SK-N-SH (cell line): ENCODE data around the gene PRXL2B. TPM values are rescaled to one million over a fixed set of nuclear protein-coding genes. Genes with fewer than 3 reads are reported as not detected.

Source experiments
- CTCF ChIA-PET: fragments of 300-600, 350-600 bp; formaldehyde crosslinking; extraction: SDS; loops from one replicate; lab custom pipeline; 2021; lab: Yijun Ruan, JAX
- POLR2A ChIA-PET: fragments of 350-600 bp; sonication (Branson Sonifier 250); formaldehyde crosslinking; extraction: SDS; loops from one replicate; lab custom pipeline; 2020; ENCODE audit warnings: antibody characterized with exemption, inconsistent platforms; lab: Yijun Ruan, JAX
- DNase-seq: peaks from one replicate; pipeline ENCODE4 v3.0.0; 2012
- H2AFZ ChIP-seq: fragments of 200-600 bp; sonication (generic); 2 replicates; pipeline ENCODE4 v1.8.1; 2016; ENCODE audit warnings: antibody characterized with exemption, mild to moderate bottlenecking, low read depth
- H3F3A ChIP-seq: fragments of 200-600 bp; sonication (generic); replicated peaks from 2 replicates; pipeline ENCODE3; 2016; ENCODE audit warnings: antibody characterized with exemption, mild to moderate bottlenecking; ENCODE audit not compliant: insufficient read depth
- H3K27ac ChIP-seq, 2 experiments: fragments of 200-500 bp in 1 of 2; fragments of 200-600 bp in 1 of 2; sonication (Bioruptor generic) in 1 of 2; sonication (generic), shearing (Covaris generic) in 1 of 2; 2 replicates each; pipeline versions ENCODE4 v1.5.1 to v1.6.1; 2014 to 2016; ENCODE audit warnings: low read depth in 2 of 2, inconsistent platforms in 1 of 2, low read length in 1 of 2, mild to moderate bottlenecking in 1 of 2, mixed read lengths in 1 of 2
- H3K27me3 ChIP-seq: fragments of 200-600 bp; sonication (generic), shearing (Covaris generic); 2 replicates; pipeline ENCODE4 v1.6.1; 2016; ENCODE audit warnings: mixed run types; ENCODE audit not compliant: insufficient read depth
- H3K36me3 ChIP-seq, 2 experiments: fragments of 200-500 bp in 1 of 2; fragments of 200-600 bp in 1 of 2; sonication (Bioruptor generic) in 1 of 2; sonication (generic) in 1 of 2; replicated peaks in 1 of 2; 2 replicates each; pipeline versions ENCODE3 to v1.5.1; 2014 to 2016; ENCODE audit warnings: low read length in 1 of 2, mild to moderate bottlenecking in 1 of 2; ENCODE audit not compliant: insufficient read depth in 2 of 2, control insufficient read depth in 1 of 2
- H3K4me1 ChIP-seq, 2 experiments: fragments of 200-500 bp in 1 of 2; fragments of 200-600 bp in 1 of 2; sonication (Bioruptor generic) in 1 of 2; sonication (generic), shearing (Covaris generic) in 1 of 2; 2 replicates each; pipeline versions ENCODE4 v1.5.1 to v1.6.1; 2014 to 2016; ENCODE audit warnings: low read depth in 1 of 2, low read length in 1 of 2, mixed run types in 1 of 2; ENCODE audit not compliant: insufficient read depth in 2 of 2, control insufficient read depth in 1 of 2
- H3K4me2 ChIP-seq: fragments of 200-600 bp; sonication (generic), shearing (Covaris generic); 2 replicates; pipeline ENCODE4 v1.6.1; 2017; ENCODE audit warnings: mixed run types
- H3K4me3 ChIP-seq, 2 experiments: fragments of 200-500 bp in 1 of 2; fragments of 200-600 bp in 1 of 2; sonication (Bioruptor generic) in 1 of 2; sonication (generic), shearing (Covaris generic) in 1 of 2; 2 replicates each; pipeline versions ENCODE4 v1.5.1 to v1.8.1; 2014 to 2016; ENCODE audit warnings: low read depth in 2 of 2, inconsistent platforms in 1 of 2, low read length in 1 of 2, mild to moderate bottlenecking in 1 of 2, mixed read lengths in 1 of 2, moderate library complexity in 1 of 2
- H3K79me2 ChIP-seq: fragments of 200-600 bp; sonication (generic); 2 replicates; pipeline ENCODE4 v1.8.1; 2017; ENCODE audit warnings: mild to moderate bottlenecking; ENCODE audit not compliant: insufficient read depth
- H3K9ac ChIP-seq: fragments of 200-600 bp; sonication (generic); 2 replicates; pipeline ENCODE4 v1.6.1; 2017; ENCODE audit warnings: mixed run types
- H3K9me2 ChIP-seq: fragments of 200-600 bp; sonication (generic); 2 replicates; pipeline ENCODE4 v1.6.1; 2017; ENCODE audit warnings: mixed run types
- H3K9me3 ChIP-seq: fragments of 200-600 bp; sonication (generic); 2 replicates; pipeline ENCODE4 v1.6.1; 2017; ENCODE audit warnings: mixed run types, mild to moderate bottlenecking, moderate library complexity
- H4K20me1 ChIP-seq: fragments of 200-600 bp; sonication (generic); 2 replicates; pipeline ENCODE4 v1.6.1; 2017; ENCODE audit warnings: mild to moderate bottlenecking, mixed run types; ENCODE audit not compliant: insufficient read depth
- EZH2phosphoT487 ChIP-seq: fragments of 200-600 bp; sonication (generic); IDR thresholded peaks from 2 replicates; pipeline ENCODE4 v1.6.1; 2017; ENCODE audit warnings: low read depth, mixed run types, mild to moderate bottlenecking, antibody characterized with exemption, moderate library complexity, borderline replicate concordance
- FOXJ3 ChIP-seq: sonication (generic); formaldehyde crosslinking; IDR thresholded peaks from 2 replicates; pipeline ENCODE4 v1.5.1; 2020; ENCODE audit warnings: mild to moderate bottlenecking, missing genetic modification reagents
- FOXM1 ChIP-seq: IDR thresholded peaks from 2 replicates; pipeline ENCODE4 v1.4.0; 2012; ENCODE audit warnings: low read depth, mild to moderate bottlenecking
- GABPA ChIP-seq: IDR thresholded peaks from 2 replicates; pipeline ENCODE4 v1.4.0; 2012; ENCODE audit warnings: low read depth, mild to moderate bottlenecking
- IRF3 ChIP-seq: fragments of 150-350 bp; IDR thresholded peaks from 2 replicates; pipeline ENCODE4 v1.6.1; 2016; ENCODE audit warnings: mild to moderate bottlenecking, low read depth, low read length
- MAX ChIP-seq: IDR thresholded peaks from 2 replicates; pipeline ENCODE4 v1.4.0; 2012; ENCODE audit warnings: low read depth
- NFIC ChIP-seq: IDR thresholded peaks from 2 replicates; pipeline ENCODE4 v1.4.0; 2012; ENCODE audit warnings: borderline replicate concordance
- PBX3 ChIP-seq: IDR thresholded peaks from 2 replicates; pipeline ENCODE4; 2012
- RAD21 ChIP-seq: IDR thresholded peaks from 2 replicates; pipeline ENCODE4 v1.6.1; 2012; ENCODE audit warnings: mild to moderate bottlenecking, low read length
- REST ChIP-seq: IDR thresholded peaks from 2 replicates; pipeline ENCODE4 v1.6.1; 2012; ENCODE audit warnings: mild to moderate bottlenecking, low read depth, low read length, moderate library complexity
- RFX5 ChIP-seq: IDR thresholded peaks from 2 replicates; pipeline ENCODE4 v1.6.1; 2012; ENCODE audit warnings: mild to moderate bottlenecking, improper control_type of control experiment, low read length
- RXRA ChIP-seq: IDR thresholded peaks from 2 replicates; pipeline ENCODE4 v1.4.0; 2012; ENCODE audit warnings: low read depth, mild to moderate bottlenecking, borderline replicate concordance
- SIN3A ChIP-seq: IDR thresholded peaks from 2 replicates; pipeline ENCODE4 v1.6.1; 2012; ENCODE audit warnings: low read depth, mild to moderate bottlenecking, low read length, moderate library complexity, borderline replicate concordance
- SMC3 ChIP-seq: IDR thresholded peaks from 2 replicates; pipeline ENCODE4 v1.6.1; 2012; ENCODE audit warnings: low read depth, low read length, improper control_type of control experiment
- TAF1 ChIP-seq: IDR thresholded peaks from 2 replicates; pipeline ENCODE4 v1.6.1; 2012; ENCODE audit warnings: low read depth, mild to moderate bottlenecking, low read length, moderate library complexity, borderline replicate concordance
- TCF12 ChIP-seq: IDR thresholded peaks from 2 replicates; pipeline ENCODE4 v1.4.0; 2012
- USF1 ChIP-seq: IDR thresholded peaks from 2 replicates; pipeline ENCODE4 v1.4.0; 2012; ENCODE audit warnings: low read depth, borderline replicate concordance
- USF2 ChIP-seq: fragments of 150-350 bp; IDR thresholded peaks from 2 replicates; pipeline ENCODE4 v1.6.1; 2017; ENCODE audit warnings: antibody characterized with exemption, low read length, low read depth, borderline replicate concordance
- YY1 ChIP-seq: IDR thresholded peaks from 2 replicates; pipeline ENCODE4 v1.4.0; 2012; ENCODE audit warnings: low read depth, mild to moderate bottlenecking
- ZBTB33 ChIP-seq: IDR thresholded peaks from 2 replicates; pipeline ENCODE4 v1.4.0; 2012; ENCODE audit warnings: low read depth, borderline replicate concordance
- WGBS: methylation state at CpG from one replicate; pipeline ENCODE4 v1.1.6; 2017; ENCODE audit warnings: low lambda C conversion rate; 5-methylcytosine and 5-hydroxymethylcytosine counted together
- polyA plus RNA-seq, 3 experiments: library from polyadenylated mRNA; depleted of rRNA; stranded (reverse); fragments of >200 nt; gene quantifications; 2 replicates each; pipeline ENCODE4 v1.2.3, GENCODE V29; 2012

The PRXL2B gene
- polyA plus RNA-seq, 1 of the 3 experiments (the other 2 are of a cell fraction), result 33.7 TPM

GRCh38 chr1:2566101-2567045 lies 20.2 kb upstream of the PRXL2B start:
- DNase-seq, result peak; percentile 27
- no peak overlapping the region for H3K4me2 ChIP-seq
- no peak for TF ChIP-seq REST
- TF ChIP-seq TCF12, result no peak
- no peak for TF ChIP-seq RFX5
- no peak for TF ChIP-seq FOXJ3 (CRISPR knock-in tag)
- TF ChIP-seq SMC3, result no peak
- TF ChIP-seq NFIC, result no peak
- TF ChIP-seq RAD21, result no peak
- no peak for TF ChIP-seq TAF1
- TF ChIP-seq PBX3, result no peak
- TF ChIP-seq RXRA, result no peak
- TF ChIP-seq USF1, result no peak
- no peak for TF ChIP-seq USF2
- TF ChIP-seq FOXM1, result no peak
- TF ChIP-seq MAX, result no peak
- TF ChIP-seq GABPA, result no peak
- no peak for TF ChIP-seq SIN3A
- no peak for TF ChIP-seq IRF3
- TF ChIP-seq YY1, result no peak
- no peak for TF ChIP-seq EZH2phosphoT487
- no peak for TF ChIP-seq ZBTB33
- TF ChIP-seq, all 33 proteins: peak for 0
- Histone ChIP-seq H3F3A (no peaks in the 10 kb centered on the region), H3K27ac (no peak overlapping the region), H3K9me3 (no peaks in the 10 kb centered on the region), H3K79me2 (no peaks in the 10 kb centered on the region), H2AFZ (no peak overlapping the region), H3K4me3 (no peak overlapping the region), H3K4me1 (no peaks in the 10 kb centered on the region), H3K9ac (no peak overlapping the region), H3K36me3 (no peaks in the 10 kb centered on the region), H4K20me1 (no peaks in the 10 kb centered on the region), H3K9me2 (no peaks in the 10 kb centered on the region), H3K27me3 (no peaks in the 10 kb centered on the region)
- ChIA-PET POLR2A (no interaction called here), CTCF (interaction anchor here (1.6 kb wide), 1 partner anchor 11 kb away, joined by 6 read pairs; the partner anchor contains the start of gene TNFRSF14)
- 81% methylated on average over 24 of the region's 34 CpGs for WGBS
